Astrocyte (in vitro differentiated cells and primary cell): ENCODE data around the gene ZNF132. TPM values are rescaled to one million over a fixed set of nuclear protein-coding genes. Genes with fewer than 3 reads are reported as not detected.
"Not testable (repeated sequence)": the region's sequence is repeated elsewhere in the genome, so short reads cannot be mapped to it uniquely, and the experiment has no call there.

Experiments used
- DNase-seq: peaks from one replicate; pipeline ENCODE4 v3.0.0-alpha.2; 2010; ENCODE audit warnings: low read depth
- FAIRE-seq: peaks from 2 replicates; lab custom pipeline; 2011; peaks lifted over from hg19 to GRCh38; lab: Jason Lieb, UNC
- H2AFZ ChIP-seq: 2 replicates; pipeline ENCODE4 v1.6.0; 2012; ENCODE audit warnings: low read depth, low read length, inconsistent platforms
- H3K27ac ChIP-seq: 2 replicates; pipeline ENCODE4 v1.5.1; 2011; ENCODE audit warnings: low read depth, low read length, inconsistent platforms
- H3K27me3 ChIP-seq: 2 replicates; pipeline ENCODE4 v1.6.0; 2011; ENCODE audit warnings: low read length, inconsistent platforms; ENCODE audit not compliant: insufficient read depth
- H3K36me3 ChIP-seq: 2 replicates; pipeline ENCODE4 v1.5.1; 2011; ENCODE audit warnings: low read length, inconsistent platforms; ENCODE audit not compliant: insufficient read depth
- H3K4me1 ChIP-seq: 2 replicates; pipeline ENCODE4 v1.5.1; 2011; ENCODE audit warnings: low read length, inconsistent platforms; ENCODE audit not compliant: insufficient read depth
- H3K4me2 ChIP-seq: 2 replicates; pipeline ENCODE4 v1.6.0; 2012; ENCODE audit warnings: low read length, inconsistent platforms
- H3K4me3 ChIP-seq: 2 replicates; pipeline ENCODE4 v1.5.1; 2011; ENCODE audit warnings: low read depth, mild to moderate bottlenecking, low read length, inconsistent platforms; ENCODE audit not compliant: insufficient read depth
- H3K79me2 ChIP-seq: 2 replicates; pipeline ENCODE4 v1.6.0; 2012; ENCODE audit warnings: mild to moderate bottlenecking, low read length, inconsistent platforms; ENCODE audit not compliant: insufficient read depth
- H3K9ac ChIP-seq: 2 replicates; pipeline ENCODE4 v1.6.0; 2012; ENCODE audit warnings: mild to moderate bottlenecking, low read length, inconsistent platforms
- H3K9me3 ChIP-seq: 2 replicates; pipeline ENCODE4 v1.5.1; 2012; ENCODE audit warnings: low read depth, mild to moderate bottlenecking, low read length, inconsistent platforms; ENCODE audit not compliant: insufficient read depth
- H4K20me1 ChIP-seq: 2 replicates; pipeline ENCODE4 v1.6.0; 2012; ENCODE audit warnings: low read length, inconsistent platforms; ENCODE audit not compliant: insufficient read depth
- H3K27ac Mint-ChIP-seq: one replicate; pipeline ENCODE4 v1.8.0; 2021; ENCODE audit warnings: mild to moderate bottlenecking, mixed read lengths; ENCODE audit not compliant: unreplicated experiment
- H3K27me3 Mint-ChIP-seq: one replicate; pipeline ENCODE4 v1.8.0; 2021; ENCODE audit warnings: low read depth, mixed read lengths; ENCODE audit not compliant: unreplicated experiment
- H3K36me3 Mint-ChIP-seq: one replicate; pipeline ENCODE4 v1.8.0; 2021; ENCODE audit warnings: low read depth, mixed read lengths; ENCODE audit not compliant: unreplicated experiment
- H3K4me1 Mint-ChIP-seq: one replicate; pipeline ENCODE4 v1.8.0; 2021; ENCODE audit warnings: low read depth, mixed read lengths; ENCODE audit not compliant: unreplicated experiment
- H3K4me3 Mint-ChIP-seq: one replicate; pipeline ENCODE4 v1.8.0; 2021; ENCODE audit warnings: mild to moderate bottlenecking, moderate library complexity, mixed read lengths; ENCODE audit not compliant: unreplicated experiment
- H3K9me3 Mint-ChIP-seq: one replicate; pipeline ENCODE4 v1.8.0; 2021; ENCODE audit warnings: mild to moderate bottlenecking, mixed read lengths; ENCODE audit not compliant: unreplicated experiment
- EZH2 ChIP-seq: IDR thresholded peaks from 2 replicates; pipeline ENCODE4 v1.6.1; 2012; ENCODE audit warnings: mild to moderate bottlenecking, low read length, inconsistent platforms; ENCODE audit not compliant: insufficient read depth
- total RNA-seq: library from RNA; stranded (reverse); gene quantifications from 2 replicates; pipeline ENCODE4 v1.2.1, GENCODE V29; 2021
- TF ChIP-seq, protein P1 (sequence below): IDR thresholded peaks from 2 replicates; pipeline ENCODE4 v1.5.1; 2011; ENCODE audit warnings: low read depth, mild to moderate bottlenecking, inconsistent platforms, low read length, moderate library complexity; ENCODE audit not compliant: insufficient read depth

ZNF132 gene
- total RNA-seq, 1 donor from 2014 or later, result 1.9 TPM

DNA sequence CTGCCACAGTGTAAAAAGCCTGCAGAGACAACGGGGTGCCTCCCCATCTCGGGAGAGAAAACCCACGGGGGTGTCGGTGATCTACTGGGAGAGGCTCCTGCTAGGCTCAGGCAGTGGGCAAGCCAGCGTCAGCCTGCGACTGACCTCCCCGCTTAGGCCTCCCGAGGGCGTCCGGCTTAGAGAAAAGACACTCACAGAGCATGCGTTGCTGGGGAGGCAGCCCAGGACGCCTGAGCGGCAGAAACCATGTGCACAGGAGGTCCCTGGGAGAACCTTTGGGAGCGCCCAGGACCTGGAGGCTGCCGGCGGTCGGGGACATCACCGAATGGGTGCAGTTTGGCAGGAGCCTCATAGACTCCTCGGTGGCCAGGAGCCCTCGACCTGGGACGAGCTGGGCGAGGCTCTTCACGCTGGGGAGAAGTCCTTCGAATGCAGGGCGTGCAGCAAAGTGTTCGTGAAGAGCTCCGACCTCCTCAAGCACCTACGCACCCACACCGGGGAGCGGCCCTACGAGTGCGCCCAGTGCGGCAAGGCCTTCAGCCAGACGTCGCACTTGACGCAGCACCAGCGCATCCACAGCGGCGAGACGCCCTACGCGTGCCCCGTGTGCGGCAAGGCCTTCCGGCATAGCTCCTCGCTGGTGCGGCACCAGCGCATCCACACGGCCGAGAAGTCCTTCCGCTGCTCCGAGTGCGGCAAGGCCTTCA, 31.0 kb upstream of the ZNF132 start:
- not testable (repeated sequence) for H3K27ac Mint-ChIP-seq, H3K9ac ChIP-seq, H3K27me3 Mint-ChIP-seq, H3K9me3 ChIP-seq, H3K4me3 ChIP-seq, H2AFZ ChIP-seq, DNase-seq, H3K4me2 ChIP-seq, H3K27ac ChIP-seq, H3K27me3 ChIP-seq, H3K9me3 Mint-ChIP-seq, H3K36me3 ChIP-seq, FAIRE-seq, H3K4me3 Mint-ChIP-seq
- Mint-ChIP-seq H3K4me1 (peaks cover 35% of the 10 kb centered on the region), H3K36me3 (peaks cover 23% of the 10 kb centered on the region)
- Histone ChIP-seq H4K20me1 (peaks cover 47% of the 10 kb centered on the region), H3K79me2 (peaks cover 27% of the 10 kb centered on the region), H3K4me1 (peaks cover 33% of the 10 kb centered on the region)

DNA sequence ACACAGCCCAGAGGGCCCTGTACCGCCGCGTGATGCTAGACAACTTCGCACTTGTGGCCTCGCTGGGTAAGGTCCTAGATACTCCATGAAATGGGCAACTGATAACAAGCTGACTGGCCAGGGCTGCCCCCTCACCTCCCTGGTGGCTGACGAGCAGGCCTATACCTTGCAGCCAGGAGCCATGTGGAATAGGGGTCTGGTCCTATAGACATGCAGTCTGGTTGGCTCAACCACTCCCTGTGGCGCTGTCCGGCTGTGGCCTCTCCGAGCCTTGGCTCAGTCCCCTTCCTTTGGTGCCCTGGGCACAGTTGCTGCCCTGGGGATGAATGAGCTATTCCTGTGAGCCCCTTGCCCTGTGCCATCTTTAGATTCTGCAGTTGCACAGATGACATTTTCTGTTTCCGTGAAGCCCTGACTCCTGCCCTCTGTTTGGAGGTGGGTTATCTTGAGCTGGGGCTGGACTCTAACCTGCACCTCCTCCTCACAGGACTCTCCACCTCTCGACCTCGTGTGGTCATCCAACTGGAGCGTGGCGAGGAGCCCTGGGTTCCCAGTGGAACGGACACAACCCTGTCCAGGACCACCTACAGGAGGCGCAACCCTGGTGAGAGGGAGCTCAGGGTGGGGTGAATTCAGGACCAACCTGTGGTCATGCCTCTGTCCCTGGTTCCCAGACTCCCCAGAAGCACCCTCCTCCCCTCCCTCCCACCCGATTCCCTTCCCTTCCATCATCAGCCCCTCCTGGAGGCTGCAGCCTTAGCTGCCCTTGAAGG, 29.5 kb upstream of the ZNF132 start:
- peaks cover 24% of the 10 kb centered on the region for H3K4me1 Mint-ChIP-seq
- no peaks in the 10 kb centered on the region for H3K27me3 ChIP-seq
- H3K9ac ChIP-seq, result no peak overlapping the region
- H3K27me3 Mint-ChIP-seq, result peaks cover 2% of the 10 kb centered on the region
- no peak overlapping the region for H3K27ac Mint-ChIP-seq
- H3K4me3 ChIP-seq, result no peak overlapping the region
- H3K4me3 Mint-ChIP-seq, result no peak overlapping the region
- peaks cover 21% of the 10 kb centered on the region for H3K4me1 ChIP-seq
- no peak overlapping the region for H2AFZ ChIP-seq
- no peak for DNase-seq
- H3K27ac ChIP-seq, result no peak overlapping the region
- peaks cover 22% of the 10 kb centered on the region for H3K36me3 Mint-ChIP-seq
- peaks cover 27% of the 10 kb centered on the region for H3K79me2 ChIP-seq
- H4K20me1 ChIP-seq, result peaks cover 46% of the 10 kb centered on the region
- FAIRE-seq, result no peak
- no peaks in the 10 kb centered on the region for H3K9me3 ChIP-seq
- TF ChIP-seq, protein P1, sequence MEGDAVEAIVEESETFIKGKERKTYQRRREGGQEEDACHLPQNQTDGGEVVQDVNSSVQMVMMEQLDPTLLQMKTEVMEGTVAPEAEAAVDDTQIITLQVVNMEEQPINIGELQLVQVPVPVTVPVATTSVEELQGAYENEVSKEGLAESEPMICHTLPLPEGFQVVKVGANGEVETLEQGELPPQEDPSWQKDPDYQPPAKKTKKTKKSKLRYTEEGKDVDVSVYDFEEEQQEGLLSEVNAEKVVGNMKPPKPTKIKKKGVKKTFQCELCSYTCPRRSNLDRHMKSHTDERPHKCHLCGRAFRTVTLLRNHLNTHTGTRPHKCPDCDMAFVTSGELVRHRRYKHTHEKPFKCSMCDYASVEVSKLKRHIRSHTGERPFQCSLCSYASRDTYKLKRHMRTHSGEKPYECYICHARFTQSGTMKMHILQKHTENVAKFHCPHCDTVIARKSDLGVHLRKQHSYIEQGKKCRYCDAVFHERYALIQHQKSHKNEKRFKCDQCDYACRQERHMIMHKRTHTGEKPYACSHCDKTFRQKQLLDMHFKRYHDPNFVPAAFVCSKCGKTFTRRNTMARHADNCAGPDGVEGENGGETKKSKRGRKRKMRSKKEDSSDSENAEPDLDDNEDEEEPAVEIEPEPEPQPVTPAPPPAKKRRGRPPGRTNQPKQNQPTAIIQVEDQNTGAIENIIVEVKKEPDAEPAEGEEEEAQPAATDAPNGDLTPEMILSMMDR, result no peak
- TF ChIP-seq EZH2, result no peak
- H3K36me3 ChIP-seq, result peaks cover 9% of the 10 kb centered on the region
- H3K9me3 Mint-ChIP-seq, result no peaks in the 10 kb centered on the region
- no peak overlapping the region for H3K4me2 ChIP-seq

DNA sequence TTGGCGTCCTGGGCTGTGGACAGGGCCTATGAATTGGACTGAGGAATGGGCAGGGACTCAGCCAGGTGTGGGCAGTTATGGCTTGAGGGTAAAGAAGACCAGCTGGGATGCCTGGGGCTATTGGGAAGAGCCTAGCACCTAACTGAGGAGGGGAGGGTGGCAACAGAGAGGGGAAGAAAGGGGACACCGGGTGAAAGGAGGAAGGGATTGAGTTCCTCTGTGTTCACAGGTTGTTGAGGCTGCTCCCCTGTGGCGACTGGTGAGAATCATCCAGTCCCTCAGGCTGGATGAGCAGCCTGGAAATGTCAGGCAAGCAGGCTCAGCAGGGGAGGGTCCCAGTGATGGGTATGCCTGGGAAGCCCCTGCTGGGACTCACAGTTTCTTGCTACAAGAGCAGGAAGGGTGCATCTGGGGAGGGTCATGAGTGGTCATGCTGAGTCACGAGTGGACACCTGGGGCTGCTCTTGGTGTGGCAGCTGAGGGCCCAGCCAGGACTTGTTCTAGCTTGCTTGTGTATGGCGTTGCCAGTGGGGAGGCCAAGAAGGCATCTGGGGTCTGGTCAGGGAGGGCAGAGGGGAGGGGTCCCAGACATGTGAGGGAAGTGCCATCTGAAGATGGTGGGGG, 28.4 kb upstream of the ZNF132 start:
- Histone ChIP-seq H3K27me3 (no peaks in the 10 kb centered on the region), H2AFZ (no peak overlapping the region), H3K4me2 (peak overlapping the region; percentile 91), H4K20me1 (peaks cover 35% of the 10 kb centered on the region), H3K9me3 (no peaks in the 10 kb centered on the region), H3K36me3 (peaks cover 9% of the 10 kb centered on the region), H3K27ac (no peak overlapping the region), H3K79me2 (peaks cover 27% of the 10 kb centered on the region), H3K4me3 (no peak overlapping the region), H3K4me1 (peaks cover 10% of the 10 kb centered on the region), H3K9ac (peak overlapping the region; percentile 39)
- peaks cover 17% of the 10 kb centered on the region for H3K36me3 Mint-ChIP-seq
- H3K4me3 Mint-ChIP-seq, result peak overlapping the region; percentile 90
- peaks cover 2% of the 10 kb centered on the region for H3K27me3 Mint-ChIP-seq
- DNase-seq (no peak), FAIRE-seq (no peak)
- no peaks in the 10 kb centered on the region for H3K9me3 Mint-ChIP-seq
- H3K27ac Mint-ChIP-seq, result peak overlapping the region; percentile 78
- TF ChIP-seq EZH2, result no peak
- TF ChIP-seq, protein P1, result no peak
- peaks cover 13% of the 10 kb centered on the region for H3K4me1 Mint-ChIP-seq
